Measurements from ENCODE around the gene KCNK16.

KCNK16 gene

GRCh38 chr6:39335780-39336545 is 13.5 kb upstream of the KCNK16 start:
- TF ChIP-seq CTCF (IDR thresholded peaks at IDR 0.05; ENCODE audit: insufficient read depth, missing control alignments): no peak
- FAIRE-seq: no peak
- no peak for DNase-seq (ENCODE audit: insufficient read length, low spot score)

- DNase-seq (ENCODE audit: insufficient read length, low spot score) (no peak), FAIRE-seq (no peak)
- no peak for TF ChIP-seq CTCF (IDR thresholded peaks at IDR 0.05; ENCODE audit: insufficient read depth, missing control alignments)
These were observed 11.3 kb upstream of the KCNK16 start for GRCh38 chr6:39333644-39334438.

- TF ChIP-seq CTCF (IDR thresholded peaks at IDR 0.05; ENCODE audit: insufficient read depth, missing control alignments): no peak
- DNase-seq (ENCODE audit: insufficient read length, low spot score) (no peak), FAIRE-seq (no peak)
These were observed 8.0 kb upstream of the KCNK16 start for GRCh38 chr6:39330476-39330875.

GRCh38 chr6:39330057-39330456 is 7.6 kb upstream of the KCNK16 start:
- FAIRE-seq (no peak), DNase-seq (ENCODE audit: insufficient read length, low spot score) (no peak)
- no peak for TF ChIP-seq CTCF (IDR thresholded peaks at IDR 0.05; ENCODE audit: insufficient read depth, missing control alignments)

DNA sequence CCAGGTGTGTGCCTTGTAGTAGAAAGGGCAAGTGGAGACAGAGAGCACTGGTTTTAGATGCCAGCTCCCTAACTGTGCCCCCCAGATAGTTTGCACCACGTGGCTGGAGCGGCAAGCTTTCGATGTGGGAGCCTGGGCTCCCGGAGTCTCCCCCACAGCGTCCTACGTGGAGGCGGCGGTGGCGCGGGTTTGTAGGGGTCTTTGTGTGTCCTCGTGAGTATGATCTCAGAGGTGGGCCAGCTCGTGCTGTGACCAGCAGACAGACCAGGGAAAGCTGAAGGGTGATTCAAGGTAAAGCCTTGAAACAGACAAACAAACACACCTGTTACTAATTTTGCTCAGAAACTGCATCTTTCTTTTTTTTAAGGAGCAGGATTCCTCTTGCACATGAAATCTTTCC is 5.6 kb upstream of the KCNK16 start:
- DNase-seq (ENCODE audit: insufficient read length, low spot score): no peak
- no peak for FAIRE-seq
- no peak for TF ChIP-seq CTCF (IDR thresholded peaks at IDR 0.05; ENCODE audit: insufficient read depth, missing control alignments)

- no peak for FAIRE-seq
- DNase-seq (ENCODE audit: insufficient read length, low spot score): no peak
- no peak for TF ChIP-seq CTCF (IDR thresholded peaks at IDR 0.05; ENCODE audit: insufficient read depth, missing control alignments)
These were observed 5.0 kb upstream of the KCNK16 start for GRCh38 chr6:39327507-39327906.

DNA sequence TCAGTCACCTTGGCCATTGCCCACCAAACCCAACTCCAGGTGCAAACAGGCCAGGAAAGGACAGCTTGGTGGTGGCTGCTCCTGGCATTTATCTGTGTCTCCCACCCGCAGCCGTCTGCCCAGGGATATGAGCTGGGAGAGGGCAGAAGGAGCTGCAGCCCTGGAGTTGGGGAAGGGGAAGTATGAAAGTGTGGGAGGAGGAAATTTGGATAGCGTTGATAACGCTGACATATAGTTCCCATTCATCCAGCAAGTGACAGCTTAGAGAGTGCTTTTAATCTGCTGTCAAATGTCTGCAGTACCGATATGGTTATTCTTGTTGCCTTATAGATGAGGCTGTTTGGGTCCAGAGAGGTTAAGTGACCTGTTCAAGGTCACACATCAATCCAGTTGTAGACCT is 741 bp downstream of the KCNK16 start:
- no peak for DNase-seq (ENCODE audit: insufficient read length, low spot score)
- TF ChIP-seq CTCF (IDR thresholded peaks at IDR 0.05; ENCODE audit: insufficient read depth, missing control alignments): no peak
- FAIRE-seq: no peak

All from D721Med (cell line).